Measurements from ENCODE around the gene PCDHA6. TPM values are rescaled to one million over a fixed set of nuclear protein-coding genes. Genes with fewer than 3 reads are reported as not detected.

PCDHA6 gene, protein sequence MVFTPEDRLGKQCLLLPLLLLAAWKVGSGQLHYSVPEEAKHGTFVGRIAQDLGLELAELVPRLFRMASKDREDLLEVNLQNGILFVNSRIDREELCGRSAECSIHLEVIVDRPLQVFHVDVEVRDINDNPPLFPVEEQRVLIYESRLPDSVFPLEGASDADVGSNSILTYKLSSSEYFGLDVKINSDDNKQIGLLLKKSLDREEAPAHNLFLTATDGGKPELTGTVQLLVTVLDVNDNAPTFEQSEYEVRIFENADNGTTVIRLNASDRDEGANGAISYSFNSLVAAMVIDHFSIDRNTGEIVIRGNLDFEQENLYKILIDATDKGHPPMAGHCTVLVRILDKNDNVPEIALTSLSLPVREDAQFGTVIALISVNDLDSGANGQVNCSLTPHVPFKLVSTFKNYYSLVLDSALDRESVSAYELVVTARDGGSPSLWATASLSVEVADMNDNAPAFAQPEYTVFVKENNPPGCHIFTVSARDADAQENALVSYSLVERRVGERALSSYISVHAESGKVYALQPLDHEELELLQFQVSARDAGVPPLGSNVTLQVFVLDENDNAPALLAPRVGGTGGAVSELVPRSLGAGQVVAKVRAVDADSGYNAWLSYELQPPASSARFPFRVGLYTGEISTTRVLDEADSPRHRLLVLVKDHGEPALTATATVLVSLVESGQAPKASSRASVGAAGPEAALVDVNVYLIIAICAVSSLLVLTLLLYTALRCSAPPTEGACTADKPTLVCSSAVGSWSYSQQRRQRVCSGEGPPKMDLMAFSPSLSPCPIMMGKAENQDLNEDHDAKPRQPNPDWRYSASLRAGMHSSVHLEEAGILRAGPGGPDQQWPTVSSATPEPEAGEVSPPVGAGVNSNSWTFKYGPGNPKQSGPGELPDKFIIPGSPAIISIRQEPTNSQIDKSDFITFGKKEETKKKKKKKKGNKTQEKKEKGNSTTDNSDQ
- 1.1 and 2.1 TPM in 2 replicates for total RNA-seq

DNA sequence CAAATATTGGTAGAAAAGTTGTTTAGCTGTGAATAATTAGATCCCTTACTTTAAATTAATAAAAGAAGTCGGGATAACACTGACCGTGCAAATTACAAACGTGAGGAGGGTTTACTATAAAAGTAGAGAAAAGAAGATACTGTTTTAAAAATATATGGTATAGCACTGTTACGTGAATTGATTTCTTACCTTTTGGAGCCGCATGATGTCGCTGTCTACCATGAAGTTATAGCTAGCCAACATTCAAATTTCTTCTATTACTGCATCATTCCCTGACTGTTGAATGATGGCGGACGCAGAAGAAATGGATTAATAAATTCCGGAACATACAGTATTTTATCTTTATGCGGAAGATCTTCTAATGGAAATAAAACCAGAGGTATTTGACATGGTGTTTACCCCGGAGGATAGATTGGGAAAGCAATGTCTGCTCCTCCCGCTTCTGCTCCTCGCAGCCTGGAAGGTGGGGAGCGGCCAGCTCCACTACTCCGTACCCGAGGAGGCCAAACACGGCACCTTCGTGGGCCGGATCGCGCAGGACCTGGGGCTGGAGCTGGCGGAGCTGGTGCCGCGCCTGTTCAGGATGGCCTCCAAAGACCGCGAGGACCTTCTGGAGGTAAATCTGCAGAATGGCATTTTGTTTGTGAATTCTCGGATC lies at the start of gene PCDHA6:
PCDHA6 (plus strand) TSS at position 257 of the 658 bp plus-strand sequence; CDS start at position 389, 132 bp downstream.

DNA sequence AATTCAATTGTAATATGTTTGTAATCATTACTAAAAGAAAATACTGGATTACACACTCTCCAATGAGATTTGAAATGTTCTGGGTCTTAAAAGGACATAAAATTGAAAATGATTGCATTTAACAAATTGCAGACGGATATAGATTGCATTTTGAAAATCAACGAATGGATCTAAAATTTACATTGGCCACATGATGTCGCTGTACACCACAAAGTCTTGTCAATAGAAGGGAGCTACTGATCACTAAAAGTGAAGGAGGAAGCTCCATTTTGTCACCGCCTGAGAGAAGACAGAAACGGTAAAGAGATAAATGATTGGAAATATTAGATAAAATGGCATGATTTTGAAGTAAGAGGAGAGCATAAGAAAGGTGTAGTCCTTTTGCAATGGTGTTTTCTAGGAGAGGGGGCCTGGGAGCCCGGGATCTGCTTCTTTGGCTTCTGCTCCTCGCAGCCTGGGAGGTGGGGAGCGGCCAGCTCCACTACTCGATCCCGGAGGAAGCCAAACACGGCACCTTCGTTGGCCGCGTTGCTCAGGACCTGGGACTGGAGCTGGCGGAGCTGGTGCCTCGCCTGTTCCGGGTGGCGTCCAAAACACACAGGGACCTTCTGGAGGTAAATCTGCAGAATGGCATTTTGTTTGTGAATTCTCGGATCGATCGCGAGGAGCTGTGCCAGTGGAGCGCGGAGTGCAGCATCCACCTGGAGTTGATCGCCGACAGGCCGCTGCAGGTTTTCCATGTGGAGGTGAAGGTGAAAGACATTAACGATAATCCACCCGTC lies 41.7 kb upstream of the PCDHA6 start, which contains the start of gene PCDHA1:
PCDHA1 (plus strand) TSS at position 236 of the 782 bp plus-strand sequence.

DNA sequence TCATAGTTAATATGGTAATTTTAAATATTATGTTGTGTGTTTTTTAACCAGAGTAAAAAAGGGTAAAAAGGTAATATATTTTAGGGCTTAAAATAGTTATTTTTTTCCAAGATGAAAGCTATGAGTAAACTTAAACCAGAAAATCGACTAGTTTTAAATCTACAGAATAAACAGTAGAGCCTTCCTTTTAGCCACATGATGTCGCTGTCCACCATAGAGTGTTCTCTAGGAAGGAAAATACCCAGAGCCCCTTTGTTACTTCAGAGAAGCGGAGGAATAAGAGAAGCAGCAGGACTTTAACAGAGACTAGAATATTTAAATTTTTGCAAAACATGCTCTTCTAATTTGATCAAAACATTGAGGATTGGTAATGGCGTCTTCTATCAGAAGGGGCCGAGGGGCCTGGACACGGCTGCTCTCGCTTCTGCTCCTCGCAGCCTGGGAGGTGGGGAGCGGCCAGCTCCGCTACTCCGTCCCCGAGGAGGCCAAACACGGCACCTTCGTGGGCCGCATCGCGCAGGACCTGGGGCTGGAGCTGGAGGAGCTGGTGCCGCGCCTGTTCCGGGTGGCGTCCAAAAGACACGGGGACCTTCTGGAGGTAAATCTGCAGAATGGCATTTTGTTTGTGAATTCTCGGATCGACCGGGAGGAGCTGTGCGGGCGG lies 33.0 kb upstream of the PCDHA6 start, which contains the start of gene PCDHA2:
PCDHA2 (plus strand) TSS at position 258 of the 664 bp plus-strand sequence.

DNA sequence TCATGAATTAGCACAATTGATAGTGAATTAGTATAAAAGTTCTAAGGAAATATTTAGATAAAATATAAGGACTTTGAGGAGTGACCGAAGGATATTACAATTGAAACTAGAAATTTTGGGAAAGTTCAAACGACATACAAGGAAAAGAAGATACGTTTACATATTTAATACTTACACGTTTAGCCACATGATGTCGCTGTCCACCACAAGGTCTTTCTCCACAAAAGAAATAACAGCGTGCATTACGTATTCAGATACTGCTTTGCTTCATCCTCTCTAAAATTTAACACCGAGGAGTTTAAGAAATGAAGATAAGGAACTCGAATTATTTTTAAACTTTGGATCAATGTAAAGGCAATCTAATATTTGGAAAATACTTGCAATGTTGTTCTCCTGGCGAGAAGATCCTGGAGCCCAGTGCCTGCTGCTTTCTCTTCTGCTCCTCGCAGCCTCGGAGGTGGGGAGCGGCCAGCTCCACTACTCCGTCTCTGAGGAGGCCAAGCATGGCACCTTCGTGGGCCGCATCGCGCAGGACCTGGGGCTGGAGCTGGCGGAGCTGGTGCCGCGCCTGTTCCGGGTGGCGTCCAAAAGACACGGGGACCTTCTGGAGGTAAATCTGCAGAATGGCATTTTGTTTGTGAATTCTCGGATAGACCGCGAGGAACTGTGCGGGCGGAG lies 26.8 kb upstream of the PCDHA6 start, which contains the start of gene PCDHA3:
PCDHA3 (plus strand) TSS at position 242 of the 678 bp plus-strand sequence.

DNA sequence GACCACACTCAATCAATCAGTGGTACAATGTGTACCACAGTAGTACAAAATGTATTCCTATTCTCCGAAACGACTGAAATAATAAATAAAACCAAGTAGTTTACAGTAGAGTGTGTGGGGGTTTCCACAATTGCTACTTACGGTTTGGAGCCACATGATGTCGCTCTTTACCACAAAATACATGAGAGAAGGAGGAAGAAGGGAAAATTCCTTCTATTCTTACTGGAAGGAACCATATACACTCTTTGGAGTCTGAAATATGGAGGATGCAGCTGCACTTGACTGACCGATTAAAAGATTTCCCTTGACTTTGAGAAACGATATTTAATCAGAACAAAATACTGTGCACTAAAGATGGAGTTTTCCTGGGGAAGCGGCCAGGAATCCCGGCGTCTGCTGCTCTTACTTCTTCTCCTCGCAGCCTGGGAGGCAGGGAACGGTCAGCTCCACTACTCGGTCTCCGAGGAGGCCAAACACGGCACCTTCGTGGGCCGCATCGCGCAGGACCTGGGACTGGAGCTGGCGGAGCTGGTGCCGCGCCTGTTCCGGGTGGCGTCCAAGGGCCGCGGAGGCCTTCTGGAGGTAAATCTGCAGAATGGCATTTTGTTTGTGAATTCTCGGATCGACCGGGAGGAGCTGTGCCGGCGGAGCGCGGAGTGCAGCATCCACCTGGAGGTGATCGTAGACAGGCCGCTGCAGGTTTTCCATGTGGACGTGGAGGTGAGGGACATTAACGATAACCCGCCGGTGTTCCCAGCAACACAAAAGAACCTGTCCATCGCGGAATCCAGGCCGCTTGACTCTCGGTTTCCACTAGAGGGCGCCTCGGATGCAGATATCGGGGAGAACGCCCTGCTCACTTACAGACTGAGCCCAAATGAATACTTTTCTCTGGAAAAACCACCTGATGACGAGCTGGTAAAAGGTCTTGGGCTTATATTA lies 20.7 kb upstream of the PCDHA6 start, which contains the start of gene PCDHA4:
PCDHA4 (plus strand) TSS at position 235 of the 942 bp plus-strand sequence.

DNA sequence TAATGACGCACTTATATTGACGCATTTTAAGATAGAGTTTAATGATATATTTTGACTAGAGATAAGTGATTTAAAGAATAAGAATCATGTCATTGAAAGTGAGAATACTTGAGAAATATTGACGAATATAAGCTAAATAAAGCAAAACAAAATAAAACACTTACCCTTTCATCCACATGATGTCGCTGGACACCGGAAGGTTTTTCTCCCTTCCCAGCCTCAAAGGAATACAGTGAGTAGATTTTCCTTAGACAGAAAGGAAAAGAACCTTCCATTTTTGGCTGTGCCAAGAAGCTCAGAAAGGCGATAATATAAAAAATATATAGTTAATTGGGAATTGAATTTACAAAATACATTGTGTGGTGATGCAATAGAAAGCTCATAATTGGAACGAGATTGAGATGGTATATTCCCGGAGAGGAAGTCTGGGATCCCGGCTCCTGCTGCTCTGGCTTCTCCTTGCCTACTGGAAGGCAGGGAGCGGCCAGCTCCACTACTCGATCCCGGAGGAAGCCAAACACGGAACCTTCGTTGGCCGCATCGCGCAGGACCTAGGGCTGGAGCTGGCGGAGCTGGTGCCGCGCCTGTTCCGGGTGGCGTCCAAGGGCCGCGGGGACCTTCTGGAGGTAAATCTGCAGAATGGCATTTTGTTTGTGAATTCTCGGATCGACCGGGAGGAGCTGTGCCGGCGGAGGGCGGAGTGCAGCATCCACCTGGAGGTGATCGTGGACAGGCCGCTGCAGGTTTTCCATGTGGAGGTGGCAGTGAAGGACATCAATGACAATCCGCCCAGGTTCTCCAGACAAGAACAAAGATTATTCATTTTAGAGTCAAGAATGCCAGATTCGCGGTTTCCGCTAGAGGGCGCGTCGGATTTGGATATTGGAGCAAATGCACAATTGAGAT lies 6.1 kb upstream of the PCDHA6 start, which contains the start of gene PCDHA5:
PCDHA5 (plus strand) TSS at position 239 of the 906 bp plus-strand sequence.

DNA sequence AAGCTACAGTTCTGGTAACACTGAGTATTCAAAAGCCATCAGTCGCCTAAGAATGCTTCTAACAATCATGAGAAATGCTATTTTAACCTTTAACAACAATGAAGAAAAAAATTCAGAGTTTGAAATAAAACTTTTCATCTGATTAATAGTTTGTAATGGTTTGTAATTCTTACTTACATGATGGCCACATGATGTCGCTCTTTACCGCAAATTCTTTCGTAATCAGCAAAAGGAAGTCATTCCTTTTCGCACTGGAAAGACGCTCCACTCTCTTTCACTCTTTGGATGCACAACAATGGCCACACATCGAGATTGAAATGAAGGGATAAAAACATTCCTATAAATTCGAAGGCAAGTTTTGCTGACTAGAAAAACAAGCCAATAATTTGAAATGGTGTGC lies 6.2 kb downstream of the PCDHA6 start, which contains the start of gene PCDHA7:
PCDHA7 (plus strand) TSS at position 277 of the 400 bp plus-strand sequence; CDS start at position 392, 115 bp downstream.

DNA sequence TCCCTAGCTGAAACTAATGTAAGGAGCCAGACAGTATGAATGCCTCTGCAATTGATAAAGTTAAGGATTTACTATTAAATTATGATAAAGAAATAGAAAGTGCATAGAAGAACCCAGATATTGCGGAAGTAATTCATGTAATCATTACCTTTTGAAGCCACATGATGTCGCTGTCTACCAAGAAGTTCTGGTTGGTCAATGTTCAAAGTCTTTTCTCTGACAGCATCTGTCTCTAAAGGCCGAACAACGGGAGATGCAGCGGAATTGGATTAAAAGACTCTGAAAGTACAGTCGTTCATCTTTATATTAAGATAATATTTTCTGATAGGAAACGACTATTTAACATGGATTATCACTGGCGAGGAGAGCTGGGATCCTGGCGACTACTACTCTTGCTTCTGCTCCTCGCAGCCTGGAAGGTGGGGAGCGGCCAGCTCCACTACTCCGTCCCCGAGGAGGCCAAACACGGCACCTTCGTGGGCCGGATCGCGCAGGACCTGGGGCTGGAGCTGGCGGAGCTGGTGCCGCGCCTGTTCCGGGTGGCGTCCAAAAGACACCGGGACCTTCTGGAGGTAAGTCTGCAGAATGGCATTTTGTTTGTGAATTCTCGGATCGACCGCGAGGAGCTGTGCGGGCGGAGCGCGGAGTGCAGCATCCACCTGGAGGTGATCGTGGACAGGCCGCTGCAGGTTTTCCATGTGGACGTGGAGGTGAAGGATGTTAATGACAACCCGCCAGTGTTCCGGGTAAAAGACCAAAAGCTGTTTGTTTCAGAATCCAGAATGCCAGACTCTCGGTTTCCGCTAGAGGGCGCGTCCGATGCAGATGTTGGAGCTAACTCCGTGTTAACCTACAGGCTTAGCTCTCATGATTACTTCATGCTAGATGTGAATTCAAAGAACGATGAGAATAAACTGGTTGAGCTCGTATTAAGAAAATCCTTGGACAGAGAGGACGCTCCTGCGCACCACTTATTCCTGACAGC lies 13.5 kb downstream of the PCDHA6 start, which contains the start of gene PCDHA8:
PCDHA8 (plus strand) TSS at position 210 of the 985 bp plus-strand sequence; CDS start at position 345, 135 bp downstream.

DNA sequence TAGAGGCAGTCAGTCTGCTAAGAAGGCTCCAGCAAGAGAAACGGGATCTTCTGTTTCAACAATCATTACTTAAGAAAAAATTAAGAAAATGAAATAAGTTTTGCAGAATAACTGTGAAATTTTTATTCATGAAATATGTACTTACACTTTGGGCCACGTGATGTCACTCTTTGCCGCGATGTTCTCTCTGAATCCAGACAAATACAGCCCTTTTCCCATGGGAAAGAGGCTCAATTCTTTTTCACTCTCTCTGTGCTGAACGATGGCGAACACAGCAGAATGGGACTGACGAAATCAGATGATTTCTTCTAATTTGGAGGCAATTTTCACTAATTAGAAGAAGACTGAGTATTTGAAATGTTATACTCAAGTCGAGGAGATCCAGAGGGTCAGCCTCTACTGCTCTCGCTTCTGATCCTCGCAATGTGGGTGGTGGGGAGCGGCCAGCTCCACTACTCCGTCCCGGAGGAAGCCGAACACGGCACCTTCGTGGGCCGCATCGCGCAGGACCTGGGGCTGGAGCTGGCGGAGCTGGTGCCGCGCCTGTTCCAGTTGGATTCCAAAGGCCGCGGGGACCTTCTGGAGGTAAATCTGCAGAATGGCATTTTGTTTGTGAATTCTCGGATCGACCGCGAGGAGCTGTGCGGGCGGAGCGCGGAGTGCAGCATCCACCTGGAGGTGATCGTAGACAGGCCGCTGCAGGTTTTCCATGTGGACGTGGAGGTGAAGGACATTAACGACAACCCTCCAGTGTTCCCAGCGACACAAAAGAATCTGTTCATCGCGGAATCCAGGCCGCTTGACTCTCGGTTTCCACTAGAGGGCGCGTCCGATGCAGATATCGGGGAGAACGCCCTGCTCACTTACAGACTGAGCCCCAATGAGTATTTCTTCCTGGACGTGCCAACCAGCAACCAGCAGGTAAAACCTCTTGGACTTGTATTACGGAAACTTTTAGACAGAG lies 20.7 kb downstream of the PCDHA6 start, which contains the start of gene PCDHA9:
PCDHA9 (plus strand) TSS at position 244 of the 964 bp plus-strand sequence; CDS start at position 358, 114 bp downstream.

DNA sequence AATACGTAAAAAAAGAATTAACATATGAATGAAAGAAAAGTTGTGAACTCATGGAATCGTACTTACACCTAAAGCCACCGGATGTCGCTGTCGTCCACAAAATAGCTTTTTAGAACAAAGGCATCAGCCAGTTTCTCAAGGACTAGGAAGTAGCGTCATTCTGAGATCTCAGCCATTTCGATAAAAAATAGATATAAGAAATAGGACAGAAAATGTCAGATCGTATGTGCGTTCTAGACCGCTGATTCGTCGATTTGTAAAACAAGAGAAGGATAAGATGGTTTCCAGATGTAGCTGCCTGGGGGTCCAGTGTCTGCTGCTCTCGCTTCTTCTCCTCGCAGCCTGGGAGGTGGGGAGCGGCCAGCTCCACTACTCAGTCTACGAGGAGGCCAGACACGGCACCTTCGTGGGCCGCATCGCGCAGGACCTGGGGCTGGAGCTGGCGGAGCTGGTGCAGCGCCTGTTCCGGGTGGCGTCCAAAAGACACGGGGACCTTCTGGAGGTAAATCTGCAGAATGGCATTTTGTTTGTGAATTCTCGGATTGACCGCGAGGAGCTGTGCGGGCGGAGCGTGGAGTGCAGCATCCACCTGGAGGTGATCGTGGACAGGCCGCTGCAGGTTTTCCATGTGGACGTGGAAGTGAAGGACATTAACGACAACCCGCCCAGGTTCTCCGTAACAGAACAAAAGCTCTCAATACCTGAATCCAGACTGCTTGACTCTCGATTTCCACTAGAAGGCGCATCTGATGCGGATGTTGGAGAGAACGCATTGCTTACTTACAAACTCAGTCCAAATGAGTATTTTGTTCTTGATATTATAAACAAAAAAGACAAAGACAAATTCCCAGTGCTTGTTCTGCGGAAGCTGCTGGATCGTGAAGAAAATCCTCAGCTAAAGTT lies 28.3 kb downstream of the PCDHA6 start, which contains the start of gene PCDHA10:
PCDHA10 (plus strand) TSS at position 126 of the 903 bp plus-strand sequence; CDS start at position 278, 152 bp downstream.

DNA sequence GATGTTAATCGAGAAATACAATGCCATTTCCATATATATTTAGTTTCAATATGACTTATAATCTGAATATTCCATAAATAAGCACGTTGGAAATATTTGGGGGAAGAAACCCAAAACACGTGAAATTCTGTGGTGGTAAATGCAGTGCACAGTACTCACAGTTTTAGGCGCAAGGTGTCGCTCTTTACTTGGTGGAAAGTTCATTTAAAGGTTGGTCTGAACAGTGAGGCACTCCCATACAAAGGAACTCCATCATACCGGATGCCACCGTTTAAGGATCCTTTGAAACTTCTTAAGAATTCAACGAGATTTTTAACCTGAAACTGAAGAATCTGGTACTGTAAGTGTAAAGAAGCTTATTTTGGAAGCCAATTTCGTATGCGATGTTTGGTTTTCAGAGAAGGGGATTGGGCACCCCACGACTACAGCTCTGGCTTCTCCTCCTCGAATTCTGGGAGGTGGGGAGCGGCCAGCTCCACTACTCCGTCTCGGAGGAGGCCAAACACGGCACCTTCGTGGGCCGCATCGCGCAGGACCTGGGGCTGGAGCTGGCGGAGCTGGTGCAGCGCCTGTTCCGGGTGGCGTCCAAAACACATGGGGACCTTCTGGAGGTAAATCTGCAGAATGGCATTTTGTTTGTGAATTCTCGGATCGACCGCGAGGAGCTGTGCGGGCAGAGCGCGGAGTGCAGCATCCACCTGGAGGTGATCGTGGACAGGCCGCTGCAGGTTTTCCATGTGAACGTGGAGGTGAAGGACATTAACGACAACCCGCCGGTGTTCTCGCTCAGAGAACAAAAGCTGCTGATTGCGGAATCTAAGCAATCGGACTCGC lies 41.2 kb downstream of the PCDHA6 start, which contains the start of gene PCDHA11:
PCDHA11 (plus strand) TSS at position 237 of the 834 bp plus-strand sequence; CDS start at position 384, 147 bp downstream.

Measured in hair follicle dermal papilla cell (primary cell).